ENCODE measurements around the gene PGS1. TPM values are rescaled to one million over a fixed set of nuclear protein-coding genes. Genes with fewer than 3 reads are reported as not detected.

Gene PGS1
- total RNA-seq, 1 donor from 2014 or later = 39.0 TPM

- DNase-seq = no peak
Observed at GRCh38 chr17:78347453-78347852, 31.0 kb upstream of the PGS1 start.

DNA sequence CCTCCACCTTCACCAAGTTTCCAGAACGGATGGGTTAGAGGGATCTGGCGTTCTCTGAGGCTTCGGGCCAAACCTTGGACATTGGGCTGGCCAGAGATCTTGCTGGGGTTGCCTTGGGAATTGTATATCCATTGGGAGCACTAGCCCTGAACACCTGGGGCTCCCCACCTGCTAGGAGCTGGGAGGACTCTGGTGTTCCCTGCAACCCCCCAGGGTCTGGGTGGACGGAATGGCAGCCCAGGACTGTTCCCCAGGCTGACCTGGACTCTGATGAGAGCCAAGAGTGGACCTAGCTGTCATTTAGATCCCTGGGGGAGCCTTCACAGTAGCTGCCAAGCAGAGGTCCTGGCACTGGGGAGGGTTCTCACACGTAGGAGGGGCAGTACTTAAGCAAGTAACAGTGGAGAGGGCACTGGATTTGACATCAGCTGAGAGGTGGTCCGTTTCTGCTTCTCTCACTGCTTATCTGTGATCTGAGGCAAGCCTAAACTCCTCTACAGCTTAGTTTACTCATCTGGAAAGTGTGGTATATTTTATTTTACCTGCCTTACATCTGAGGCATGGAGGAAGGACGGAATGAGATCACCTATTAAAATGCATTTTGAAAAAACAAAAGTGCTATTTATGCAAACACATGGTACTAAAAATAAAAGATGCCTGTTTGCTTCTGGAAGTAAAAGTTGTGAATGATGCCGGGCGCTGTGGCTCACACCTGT, 30.2 kb upstream of the PGS1 start:
- DNase-seq = no peak

DNA sequence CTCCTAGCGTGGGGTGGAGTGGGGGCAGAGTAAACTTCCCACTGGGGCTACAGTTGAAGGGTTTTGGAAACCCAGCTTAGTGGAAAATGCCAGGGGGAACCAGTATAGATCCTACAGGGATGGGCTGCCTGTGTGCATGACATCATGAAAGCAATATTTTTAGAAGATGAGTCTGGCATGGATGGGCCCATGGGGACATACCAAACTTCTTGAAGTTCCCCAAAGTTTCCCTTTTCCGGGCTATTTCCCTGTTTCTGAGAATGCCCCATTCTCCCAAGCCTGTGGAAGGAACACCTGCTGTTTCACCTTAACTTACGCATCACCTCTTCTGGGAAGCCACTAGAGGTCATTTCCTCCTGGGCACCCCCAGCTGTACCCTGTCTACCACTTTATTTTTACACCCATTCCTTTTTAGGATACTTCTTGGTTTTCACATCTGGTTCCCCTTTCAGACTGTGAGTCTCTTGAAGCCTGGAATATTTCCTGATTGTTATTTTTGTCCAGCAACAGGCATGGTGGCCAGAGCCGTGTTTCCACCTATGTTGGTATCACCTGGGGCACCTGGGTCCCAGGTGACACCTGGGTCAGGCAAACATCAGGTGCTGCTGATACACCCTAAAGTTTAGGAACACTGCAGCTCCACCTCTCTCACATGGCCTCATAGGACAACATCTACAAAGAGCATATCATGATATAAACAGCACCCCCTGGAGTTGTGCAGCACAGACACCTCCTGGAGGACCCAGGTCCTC, 28.4 kb upstream of the PGS1 start:
- no peak for DNase-seq

- peak; percentile 90 for DNase-seq
Observed at GRCh38 chr17:78351449-78352006, 26.9 kb upstream of the PGS1 start.

DNA sequence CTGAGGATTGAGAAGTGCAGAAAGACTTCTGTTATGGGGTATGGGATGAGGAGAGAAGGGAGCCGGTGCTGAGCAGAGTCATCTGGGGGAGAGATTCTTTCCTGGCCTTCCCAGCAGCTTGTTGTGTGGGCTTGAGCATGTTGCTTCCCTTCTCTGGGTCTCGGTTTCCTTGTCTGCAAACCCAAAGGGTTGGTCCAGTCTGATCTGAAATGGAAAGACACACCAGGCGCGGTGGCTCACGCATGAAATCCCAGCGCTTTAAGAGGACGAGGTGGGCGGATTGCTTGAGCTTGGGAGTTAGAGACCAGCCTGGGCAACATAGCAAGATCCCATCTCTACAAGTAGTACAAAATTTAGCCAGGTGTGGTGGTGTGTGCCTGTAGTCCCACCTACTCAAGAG, 24.6 kb upstream of the PGS1 start:
- no peak for DNase-seq

GRCh38 chr17:78355045-78355641, 23.3 kb upstream of the PGS1 start:
- no peak for DNase-seq

DNA sequence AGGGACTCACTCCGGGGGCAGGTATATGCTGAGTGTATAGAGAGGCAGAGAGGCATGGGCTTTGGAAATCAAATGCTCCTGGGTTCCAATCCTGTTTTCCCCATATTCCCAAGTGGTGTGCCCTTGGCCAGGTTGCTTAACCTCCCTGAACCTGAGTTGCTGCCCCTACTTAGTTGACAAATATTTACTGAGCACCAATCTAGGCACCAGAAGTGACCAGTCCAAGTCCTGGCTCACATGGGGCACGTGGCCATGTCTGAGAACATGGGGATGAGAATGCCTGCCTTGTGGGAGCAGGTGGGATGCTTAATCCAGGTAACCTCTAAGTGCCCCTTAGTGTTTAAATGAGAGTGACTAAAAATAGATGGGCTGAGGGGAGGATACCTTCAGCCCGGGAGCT, 22.7 kb upstream of the PGS1 start:
- DNase-seq = no peak

DNA sequence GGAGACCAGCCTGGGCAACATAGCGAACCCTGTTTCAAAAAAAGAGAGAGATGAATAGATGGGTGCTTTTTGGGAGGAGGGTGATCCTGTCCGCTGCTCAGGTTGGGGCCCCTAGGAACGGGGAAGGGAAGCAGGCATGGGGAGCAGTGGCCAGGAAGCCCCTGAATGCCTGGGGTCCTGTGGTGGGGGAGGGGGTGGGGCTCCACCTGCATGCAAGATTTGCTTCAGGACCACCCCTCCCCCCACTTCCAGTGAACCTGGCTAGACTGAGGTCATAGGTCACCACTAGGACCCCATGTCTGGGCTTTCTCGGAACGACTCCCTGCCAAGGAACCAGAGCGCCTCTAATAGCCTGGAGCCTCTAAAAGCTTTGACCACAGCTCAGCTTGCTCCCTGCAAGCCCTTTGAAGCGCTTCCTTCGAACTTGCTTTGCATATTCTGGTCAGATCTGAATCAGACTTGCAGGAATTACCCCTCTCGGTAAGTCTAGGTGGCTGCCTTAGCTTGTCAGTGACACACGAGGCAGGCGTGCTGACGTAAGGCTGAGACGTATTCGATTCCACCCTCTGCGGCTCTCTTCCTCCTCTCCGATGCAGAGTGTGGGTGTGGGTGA, 22.2 kb upstream of the PGS1 start:
- peak; percentile 32 for DNase-seq

DNA sequence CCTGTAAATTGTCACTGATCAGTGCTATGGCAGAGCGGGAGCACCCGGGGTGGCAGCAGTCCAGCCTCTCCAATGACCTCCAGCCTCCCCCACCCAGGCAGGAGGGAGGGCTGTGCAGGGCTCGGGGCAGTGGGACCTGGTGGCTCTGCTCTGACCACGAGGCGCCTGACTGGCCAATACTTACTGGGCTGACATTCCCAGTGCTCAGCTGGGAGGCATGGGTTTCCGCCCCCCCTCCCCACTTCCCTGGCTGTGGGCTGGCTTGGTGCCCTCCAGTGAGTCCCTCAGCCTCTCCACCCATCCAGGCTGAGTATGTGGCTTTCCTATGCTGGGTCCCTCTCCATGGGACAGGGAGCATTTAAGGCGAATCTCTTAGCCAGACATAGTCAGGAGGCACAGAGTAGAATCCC, 21.3 kb upstream of the PGS1 start:
- DNase-seq = peak; percentile 21

DNA sequence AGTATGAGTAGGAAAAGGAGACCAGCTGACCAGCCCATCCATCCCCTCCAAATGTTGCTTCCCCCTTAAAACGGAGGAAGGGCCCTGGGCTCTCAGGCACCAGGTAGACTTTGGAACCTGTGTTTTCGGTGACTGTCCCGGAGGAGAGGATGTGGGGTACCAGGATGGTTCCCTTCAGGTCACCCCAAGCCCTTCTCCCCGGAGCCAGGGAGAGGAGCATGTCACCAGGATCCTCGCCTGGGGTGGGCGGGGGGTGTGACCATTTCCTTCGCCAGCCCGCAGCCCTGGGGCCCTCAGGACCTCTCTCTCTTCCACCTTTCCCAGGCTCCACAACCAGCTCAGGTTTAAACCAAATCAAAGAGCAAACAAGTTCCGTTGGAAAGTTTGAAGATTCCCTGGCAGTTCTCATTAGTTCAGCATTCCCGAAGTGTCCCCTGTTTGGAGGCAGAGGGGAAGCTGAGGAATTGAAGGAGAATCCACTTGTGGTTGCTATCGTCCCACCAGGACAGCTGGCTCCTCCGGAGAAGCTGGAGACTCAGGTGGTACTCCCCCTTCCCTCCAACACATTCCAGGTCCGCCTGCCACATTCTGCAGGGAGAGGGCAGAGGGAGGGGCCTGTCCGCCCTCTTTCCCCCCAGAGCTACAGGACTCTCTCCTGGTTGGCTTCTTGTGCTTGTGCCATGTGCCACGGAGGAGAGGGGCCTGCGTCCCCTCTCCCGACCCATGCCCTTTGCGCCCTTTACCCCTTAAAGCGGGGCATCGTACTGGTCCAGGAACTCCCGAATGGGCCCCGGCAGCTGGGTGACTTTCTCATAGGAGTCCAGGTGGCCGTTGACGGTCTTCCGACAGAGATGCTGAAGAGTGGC, 20.5 kb upstream of the PGS1 start:
- DNase-seq = no peak

- no peak for DNase-seq
Observed at GRCh38 chr17:78358538-78359320, 19.7 kb upstream of the PGS1 start.

DNA sequence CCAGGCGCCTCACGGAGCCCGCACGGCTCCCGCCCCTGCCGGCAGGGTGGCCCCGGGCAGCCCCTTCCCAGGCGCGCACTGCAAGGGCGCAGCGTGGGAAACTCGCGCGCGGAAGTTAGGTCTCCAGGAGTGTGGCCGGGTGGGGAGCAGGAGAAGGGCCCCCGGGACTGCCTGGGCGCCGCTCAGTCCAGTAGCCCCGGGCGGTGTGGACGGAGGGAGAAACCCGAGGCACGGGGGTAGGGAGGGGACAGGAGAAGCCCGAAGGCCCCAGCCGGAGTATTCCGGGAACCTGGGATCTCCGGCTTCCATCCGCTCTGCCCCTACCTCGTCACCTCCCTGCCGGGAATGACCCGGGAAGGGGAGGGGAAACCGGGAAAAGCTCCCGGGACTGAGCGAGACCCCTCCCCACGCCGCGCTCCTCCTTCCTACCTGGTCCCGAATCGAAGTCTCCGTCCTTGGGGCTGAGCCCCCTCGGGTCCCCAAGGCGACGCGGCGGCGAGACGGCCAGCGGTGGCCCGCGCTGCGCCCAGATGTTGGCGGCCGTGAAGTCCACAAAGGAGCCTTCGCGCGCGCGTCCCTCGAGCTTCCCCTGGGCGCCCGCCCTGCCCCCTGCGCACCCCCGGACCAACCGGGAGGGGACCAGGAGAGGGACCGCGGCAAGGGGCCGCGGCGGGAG, 19.0 kb upstream of the PGS1 start:
- DNase-seq = no peak

DNA sequence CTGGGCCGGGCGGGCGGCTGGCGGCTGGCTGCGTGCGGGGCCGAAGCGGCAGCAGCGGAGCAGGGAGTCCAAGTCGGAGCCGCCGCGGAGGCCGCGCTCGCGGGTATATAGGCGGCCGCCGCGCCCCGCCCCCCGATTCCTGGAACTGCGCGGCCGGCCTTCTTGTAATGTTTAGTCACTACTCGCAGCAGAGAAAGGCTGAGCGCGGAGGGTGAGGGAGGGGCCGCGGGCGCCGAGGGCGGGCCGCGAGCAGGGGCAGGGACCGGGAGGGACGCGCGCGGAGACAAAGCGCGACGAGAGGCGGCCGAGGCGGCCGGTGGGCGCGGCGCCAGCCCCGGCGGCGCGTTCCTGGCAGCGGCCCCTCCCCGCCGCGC, 18.5 kb upstream of the PGS1 start, which contains the start of gene SOCS3:
Gene SOCS3 (minus strand): TSS at position 81 of the 374 bp plus-strand sequence. CDS start 982 bp downstream, outside the sequence.
- DNase-seq = peak; percentile 86

DNA sequence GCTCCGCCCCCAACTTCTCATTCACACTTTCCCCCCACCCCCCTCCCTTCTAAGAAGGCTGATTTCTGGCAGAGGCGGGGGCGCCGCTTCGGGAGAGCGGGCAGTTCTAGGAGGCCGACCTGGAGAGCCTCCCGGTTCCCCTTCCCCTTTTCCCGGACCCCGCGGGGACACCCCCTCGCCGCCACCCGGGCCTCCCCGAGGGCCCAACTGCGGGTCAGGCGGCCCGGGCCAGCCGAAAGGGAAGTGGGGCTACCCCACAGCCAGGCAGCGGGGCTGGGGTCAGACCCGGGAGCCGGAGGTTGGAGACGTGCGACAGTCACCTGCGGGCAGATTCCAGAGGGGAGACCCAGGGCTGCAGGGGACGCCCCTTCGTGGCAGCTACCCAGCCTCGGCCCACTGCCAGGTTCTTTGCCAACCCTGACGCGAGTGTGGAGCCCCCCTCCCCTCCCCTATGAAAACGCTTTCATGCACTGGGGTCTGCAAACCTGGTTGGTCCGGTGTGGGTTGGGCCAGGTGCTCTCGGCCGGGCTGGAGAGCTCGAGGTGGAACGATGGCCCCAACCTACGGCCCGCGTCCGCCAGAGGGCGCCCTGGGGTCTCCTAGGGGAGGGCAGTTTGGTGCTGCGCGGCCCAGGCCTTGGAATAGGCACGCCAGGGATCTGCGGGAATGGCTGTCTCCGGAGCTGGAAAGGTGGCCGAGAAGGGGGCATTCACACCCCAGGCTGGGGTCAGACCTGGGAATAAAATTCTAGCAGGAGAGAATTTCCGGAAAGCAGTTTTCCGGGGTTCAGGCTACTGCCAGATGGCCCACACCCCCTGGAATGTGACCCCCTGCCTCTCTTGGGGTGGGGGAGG, 17.9 kb upstream of the PGS1 start:
- peak; percentile 46 for DNase-seq

DNA sequence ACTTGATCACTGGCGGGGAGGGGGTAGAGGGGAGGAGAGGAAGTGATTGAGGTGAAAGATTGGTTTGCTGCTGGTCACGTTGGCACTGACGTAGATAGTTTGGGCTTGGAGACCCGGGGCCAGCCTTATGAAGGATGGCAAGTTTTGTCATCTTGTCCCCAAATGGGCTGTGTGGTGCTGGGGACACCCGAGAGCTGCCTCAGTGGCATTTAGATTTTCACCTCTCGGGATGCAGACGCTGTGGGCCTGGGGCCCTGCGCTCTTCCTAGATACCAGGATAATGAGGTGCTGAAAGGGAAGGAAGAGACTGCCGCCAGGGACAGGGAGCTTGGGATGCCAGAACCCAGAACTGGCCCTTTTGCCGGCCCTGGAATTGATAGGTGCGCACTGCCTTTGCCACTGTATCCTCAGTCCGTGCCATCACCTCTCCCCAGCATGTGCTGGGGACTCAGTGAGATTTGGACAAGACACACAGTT, 17.2 kb upstream of the PGS1 start:
- no peak for DNase-seq

DNA sequence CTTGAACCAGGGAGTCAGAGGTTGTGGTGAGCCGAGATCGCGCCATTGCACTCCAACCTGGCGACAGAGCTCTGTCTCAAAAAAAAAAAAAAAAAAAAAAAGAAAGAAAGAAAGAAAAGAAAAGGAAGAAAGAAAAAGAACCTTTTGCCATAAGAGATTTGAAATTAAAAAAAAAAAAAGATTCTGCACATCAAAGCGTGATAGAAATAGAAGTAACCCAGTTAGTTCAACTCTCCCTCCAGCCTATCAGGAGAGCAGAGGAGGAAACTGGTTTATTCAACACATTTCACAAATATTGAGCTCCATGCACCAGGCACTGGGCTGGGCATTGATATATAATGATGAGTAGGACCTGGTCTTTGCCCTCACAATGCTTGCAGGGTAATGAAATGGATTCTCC, 16.2 kb upstream of the PGS1 start:
- no peak for DNase-seq

DNA sequence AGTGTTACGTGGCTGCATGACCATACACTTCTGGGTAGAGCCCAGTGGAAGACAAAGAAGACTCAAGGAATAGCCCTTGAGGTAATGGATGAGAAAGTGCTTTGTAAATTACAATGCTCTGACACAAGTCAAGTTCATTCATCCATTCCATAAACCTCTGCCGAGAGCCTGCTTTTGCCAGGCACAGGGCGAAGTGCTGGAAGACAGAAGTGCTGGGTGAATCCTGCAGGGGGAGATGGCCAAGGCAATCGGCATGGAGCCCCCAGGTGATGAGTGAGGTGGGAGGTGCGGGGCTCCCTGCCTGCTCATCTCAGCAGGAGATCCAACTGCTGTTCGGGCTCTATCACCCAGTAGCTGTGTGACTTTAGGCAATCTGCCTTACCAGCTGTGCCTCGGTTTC, 15.8 kb upstream of the PGS1 start:
- DNase-seq = no peak

DNA sequence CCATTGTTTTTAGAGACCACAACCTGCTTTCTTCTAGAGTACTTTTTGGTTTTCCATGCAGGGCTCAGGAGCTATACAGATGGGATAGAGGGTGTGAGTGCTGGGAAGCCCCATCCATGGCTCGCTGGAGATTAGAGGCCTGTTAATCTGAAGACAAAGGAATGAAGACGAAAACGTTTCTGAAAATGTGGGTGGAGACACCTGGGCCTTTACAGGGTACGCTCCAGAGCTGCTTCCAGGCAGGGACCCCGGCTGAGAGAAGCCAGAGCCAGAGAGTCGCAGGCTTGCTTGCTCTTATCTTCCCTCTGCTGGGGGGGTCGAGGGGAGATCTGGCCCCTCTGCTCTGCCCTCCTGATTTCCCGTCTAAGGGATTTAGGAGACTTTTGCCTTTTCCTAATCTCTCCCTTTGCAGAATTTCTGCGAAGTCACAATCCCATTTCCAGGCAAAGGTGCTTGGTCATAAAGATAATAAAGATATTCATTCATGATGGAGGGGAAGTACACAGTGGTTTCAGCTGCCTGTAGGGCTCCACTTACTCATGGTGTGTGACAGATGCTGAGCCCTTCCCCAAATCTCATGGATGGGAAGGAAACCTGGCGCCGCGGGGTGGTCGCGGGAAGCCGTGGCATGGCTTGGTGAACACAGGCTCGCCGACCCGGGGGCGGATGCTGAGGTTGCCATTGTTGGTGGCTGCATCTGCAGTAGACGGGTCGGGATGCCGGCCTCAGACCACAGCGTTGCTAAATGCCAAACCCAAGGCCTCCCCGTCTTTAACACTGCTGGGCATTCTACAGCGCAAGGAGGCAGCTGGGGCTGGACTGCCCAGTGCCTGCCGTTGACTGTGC, 13.8 kb upstream of the PGS1 start:
- no peak for DNase-seq
